GM12892 (cell line): ENCODE results near the gene RAB11A.

ENCODE experiments used
- POLR2A ChIP-seq: IDR thresholded peaks from 2 replicates; pipeline ENCODE4 v1.6.1; 2011; ENCODE audit warnings: low read depth, low read length, control low read depth
- POLR2AphosphoS5 ChIP-seq: IDR thresholded peaks from 2 replicates; pipeline ENCODE4 v1.6.1; 2011; ENCODE audit warnings: low read depth, low read length, control low read depth
- TAF1 ChIP-seq: IDR thresholded peaks from 2 replicates; pipeline ENCODE4 v1.6.1; 2011; ENCODE audit warnings: low read depth, mild to moderate bottlenecking, control low read depth, low read length, borderline replicate concordance

DNA sequence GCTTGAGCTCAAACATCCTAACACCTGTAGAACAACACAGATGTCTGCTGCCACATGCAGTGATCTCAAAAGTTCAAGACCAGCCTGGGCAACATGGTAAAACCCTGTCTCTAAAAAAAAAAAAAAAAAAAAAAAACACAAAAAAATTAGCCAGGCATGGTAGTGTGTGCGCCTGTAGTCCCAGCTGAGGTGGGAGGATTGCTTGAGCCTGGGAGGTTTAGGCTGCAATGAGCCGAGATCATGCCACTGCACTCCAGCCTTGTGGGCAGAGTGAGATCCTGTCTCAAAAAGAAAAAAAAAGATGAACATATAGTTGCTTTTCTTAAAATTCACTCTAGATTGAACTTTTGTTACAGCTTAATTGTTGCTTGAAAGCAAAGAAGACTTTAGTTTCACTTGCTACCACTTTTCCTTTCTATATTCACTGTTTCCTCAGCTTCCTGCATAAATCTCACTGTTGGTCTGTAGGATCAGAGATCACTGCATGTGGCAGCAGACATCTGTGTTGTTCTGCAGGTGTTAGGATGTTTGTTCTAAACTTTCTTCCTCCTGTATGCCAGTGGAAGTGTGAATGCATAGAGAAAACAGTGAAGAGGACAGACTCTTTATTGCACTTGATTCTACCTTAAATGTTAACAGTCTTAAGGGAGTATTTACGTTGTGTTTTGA is 12.6 kb downstream of the RAB11A start:
- TF ChIP-seq POLR2A, result no peak
- no peak for TF ChIP-seq POLR2AphosphoS5
- no peak for TF ChIP-seq TAF1
